NCI-H345 (cell line): ENCODE data around the gene SLC8B1.
A peak's percentile ranks its signal among the peaks of the same experiment; 100 is the strongest.

ENCODE experiments used
- DNase-seq: peaks from one replicate; lab custom pipeline; 2025; lab: John Stamatoyannopoulos, UW

Gene SLC8B1

DNA sequence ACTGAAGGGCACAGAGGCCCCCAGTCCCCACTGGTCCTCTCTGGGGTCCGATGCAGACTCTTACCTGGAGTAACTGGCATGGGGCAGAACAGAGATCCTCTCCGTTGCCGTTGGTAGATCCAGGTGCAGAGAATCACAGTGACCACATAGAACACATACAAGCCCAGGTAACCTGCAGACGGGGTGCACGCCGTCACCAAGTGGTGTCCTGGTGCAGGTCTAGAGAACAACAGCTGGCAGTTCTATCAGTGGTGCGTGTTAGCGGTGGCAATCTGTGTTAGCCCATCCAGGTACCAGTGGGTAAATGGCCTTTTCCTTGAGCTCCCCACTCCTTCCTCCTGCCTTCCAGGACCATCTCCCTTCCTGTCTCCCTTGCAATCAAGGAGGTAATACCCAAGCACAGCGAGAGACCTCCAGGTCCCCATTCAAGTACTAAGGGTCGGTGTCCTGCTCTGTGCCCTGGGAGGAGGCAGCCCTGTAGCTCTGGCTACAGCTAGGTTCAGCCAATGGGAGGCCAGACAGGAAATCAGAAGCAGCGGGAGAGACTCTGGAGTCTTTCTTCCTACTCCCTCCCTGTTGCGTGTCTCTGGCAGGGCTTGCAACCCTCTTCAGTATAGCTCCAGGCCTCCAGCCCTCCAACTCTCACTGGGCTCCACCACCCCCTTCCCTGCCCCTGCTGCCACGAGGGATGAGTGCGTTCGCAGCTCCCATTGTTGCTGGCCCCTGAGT, 15.8 kb downstream of the SLC8B1 start:
- no peak for DNase-seq

GRCh38 chr12:113318046-113318656, 16.8 kb downstream of the SLC8B1 start:
- DNase-seq, result no peak

DNA sequence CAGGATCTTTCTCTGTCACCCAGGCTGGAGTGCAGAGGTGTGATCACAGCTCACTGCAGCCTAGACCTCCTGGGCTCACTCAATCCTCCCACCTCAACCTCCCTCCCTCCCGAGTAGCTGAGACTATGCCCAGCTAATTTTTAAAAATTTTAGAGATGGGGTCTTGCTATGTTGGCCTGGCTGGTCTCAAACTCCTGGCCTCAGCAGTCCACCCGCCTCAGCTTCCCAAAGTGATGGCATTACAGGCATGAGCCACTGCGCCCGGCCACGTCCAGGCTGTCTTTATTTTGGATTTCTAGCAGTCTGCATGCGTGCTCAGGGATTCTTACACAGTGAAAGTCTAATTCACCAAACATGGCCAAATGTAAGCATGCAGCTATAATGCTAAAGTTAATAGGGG, 17.8 kb downstream of the SLC8B1 start:
- DNase-seq, result no peak

- DNase-seq, result no peak
Observed at GRCh38 chr12:113316155-113316554, 18.8 kb downstream of the SLC8B1 start.

DNA sequence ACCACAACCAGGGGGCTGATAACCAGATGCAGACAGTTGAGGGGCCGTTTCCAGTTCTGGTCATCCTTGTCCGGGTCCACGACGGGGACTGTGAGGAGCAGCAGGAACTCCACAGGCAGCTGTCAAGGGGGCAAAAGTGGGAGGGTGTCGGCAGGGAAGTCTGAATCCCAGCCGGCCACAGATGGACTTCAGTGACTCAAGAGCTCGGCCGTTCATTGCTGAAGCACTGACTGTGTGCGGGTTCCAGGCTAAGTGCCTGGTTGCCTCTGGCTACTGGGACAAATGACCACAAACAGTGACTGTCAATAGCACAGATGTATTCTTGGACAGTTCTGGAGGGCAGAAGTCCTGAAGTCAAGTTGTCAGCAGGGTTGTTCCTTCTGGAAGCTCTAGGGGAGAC, 19.6 kb downstream of the SLC8B1 start:
- DNase-seq, result no peak

GRCh38 chr12:113314121-113314529, 20.8 kb downstream of the SLC8B1 start:
- no peak for DNase-seq

GRCh38 chr12:113310489-113310888, 24.4 kb downstream of the SLC8B1 start:
- DNase-seq, result no peak

DNA sequence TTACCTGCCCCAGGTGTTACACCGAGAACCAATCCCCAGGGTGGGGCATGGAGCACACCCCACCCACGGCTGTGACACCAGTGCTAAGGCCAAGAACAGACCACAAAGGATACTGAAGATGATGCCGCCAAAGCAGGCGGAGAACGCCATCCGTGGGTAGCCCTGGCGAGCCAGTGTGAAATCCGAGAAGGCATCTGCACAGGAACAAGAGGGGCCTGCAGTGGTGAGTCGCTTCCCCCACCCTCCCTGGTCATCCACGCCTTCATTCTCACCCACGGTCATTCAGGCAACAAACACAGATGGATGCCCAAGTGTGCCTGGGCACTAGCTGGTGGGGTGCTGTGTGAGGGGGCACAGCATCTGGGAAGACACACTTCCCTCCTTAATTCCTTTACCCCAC, 28.5 kb downstream of the SLC8B1 start:
- no peak for DNase-seq

DNA sequence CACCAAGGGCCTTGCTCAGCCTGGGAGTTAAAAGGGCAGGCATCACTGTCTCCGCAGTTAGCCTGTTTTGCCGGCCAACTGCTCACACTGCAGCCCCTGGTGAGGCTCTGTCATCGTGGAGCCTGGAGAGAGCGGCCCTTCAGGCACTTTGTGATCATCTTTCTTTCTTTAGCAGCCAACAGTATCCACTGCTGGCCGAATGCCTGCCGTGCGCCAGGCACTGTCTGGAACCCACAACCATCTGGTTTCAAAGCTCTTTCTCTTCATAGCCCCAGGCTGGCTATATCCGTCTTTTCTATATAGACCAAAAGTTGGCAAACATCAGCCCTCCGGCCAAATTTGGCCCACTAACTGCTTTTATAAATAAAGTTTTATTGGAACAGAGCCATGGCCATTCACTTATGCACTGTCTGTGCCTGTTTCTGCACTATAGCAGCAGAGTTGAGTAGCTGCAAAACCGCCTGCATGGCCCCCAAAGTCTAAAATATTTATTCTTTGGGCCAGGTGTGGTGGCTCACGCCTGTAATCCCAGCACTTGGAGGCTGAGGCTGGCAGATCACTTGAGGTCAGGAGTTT, 29.5 kb downstream of the SLC8B1 start:
- peak; percentile 39 for DNase-seq

GRCh38 chr12:113302886-113303640, 31.8 kb downstream of the SLC8B1 start:
- peak; percentile 22 for DNase-seq

DNA sequence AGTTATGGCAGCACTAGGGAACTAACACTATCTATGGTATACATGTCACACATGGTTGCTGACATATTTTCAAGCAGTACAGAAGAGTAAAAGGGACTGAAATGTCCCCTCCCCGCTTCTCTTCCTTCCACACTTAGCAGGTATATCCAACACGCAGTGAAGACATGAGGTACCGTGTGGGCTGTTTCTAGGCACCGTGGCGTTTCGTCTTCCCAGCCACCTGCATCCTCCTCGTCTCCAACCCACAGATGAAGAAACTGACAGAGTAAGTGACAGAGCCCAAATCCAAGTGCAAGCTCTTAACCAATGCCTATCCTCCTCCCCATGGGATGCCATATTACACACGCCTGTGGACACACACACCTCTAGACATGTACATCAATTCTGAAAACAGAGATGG, 32.4 kb downstream of the SLC8B1 start:
- no peak for DNase-seq

- no peak for DNase-seq
Observed at GRCh38 chr12:113301811-113302210, 33.1 kb downstream of the SLC8B1 start.

GRCh38 chr12:113299619-113300237, 35.2 kb downstream of the SLC8B1 start:
- DNase-seq, result no peak

- no peak for DNase-seq
Observed at GRCh38 chr12:113298861-113299545, 35.9 kb downstream of the SLC8B1 start.

GRCh38 chr12:113298472-113298817, 36.5 kb downstream of the SLC8B1 start:
- DNase-seq, result no peak

GRCh38 chr12:113297621-113298471, 37.1 kb downstream of the SLC8B1 start:
- peak; percentile 8 for DNase-seq

GRCh38 chr12:113297214-113297587, 37.7 kb downstream of the SLC8B1 start:
- no peak for DNase-seq

DNA sequence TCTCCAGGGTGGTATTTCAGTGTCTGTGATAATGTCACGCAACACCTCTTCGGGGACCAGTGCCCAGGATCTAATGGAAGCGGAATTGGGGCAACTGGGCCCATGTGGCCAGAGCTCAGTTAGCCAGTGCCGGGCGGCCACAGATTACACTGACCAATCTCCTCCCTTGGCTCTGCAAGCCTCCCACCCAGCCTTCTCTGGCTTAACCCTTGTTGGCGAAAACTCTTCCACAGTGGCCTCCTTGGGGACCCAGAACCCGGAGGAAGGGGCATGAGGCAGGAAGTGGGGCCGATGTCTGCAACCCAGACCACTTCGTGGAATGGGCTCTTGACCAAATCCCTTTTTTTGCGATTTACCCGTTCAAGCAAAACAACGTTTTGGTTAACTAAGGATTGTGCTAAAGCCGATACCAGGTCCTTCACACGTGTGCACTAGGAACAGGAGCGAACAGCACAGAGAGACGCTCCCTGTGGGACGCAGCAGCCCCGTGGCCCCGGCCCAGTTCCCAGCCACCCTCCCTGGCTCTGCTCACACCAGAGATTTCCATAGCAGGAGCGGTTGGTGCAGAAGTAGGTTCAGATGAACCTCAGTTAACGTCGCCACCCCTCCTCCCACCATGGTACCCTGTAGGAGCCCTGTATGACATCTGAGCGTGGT, 38.2 kb downstream of the SLC8B1 start:
- no peak for DNase-seq

- DNase-seq, result no peak
Observed at GRCh38 chr12:113295886-113296556, 38.9 kb downstream of the SLC8B1 start.

- DNase-seq, result no peak
Observed at GRCh38 chr12:113293100-113293499, 41.8 kb downstream of the SLC8B1 start.
